Ovary (tissue), 3 donors: ENCODE results near the gene TMEM135.

Source experiments
- POLR2A ChIP-seq: fragments of 450-650 bp; IDR thresholded peaks from one replicate; pipeline ENCODE4 v1.6.1; 2017; ENCODE audit warnings: antibody characterized with exemption, mild to moderate bottlenecking, moderate library complexity
- TF ChIP-seq, protein P1 (sequence below), 3 donors: fragments of 450-650 bp in 2 of 3; fragments of 200-600 bp in 1 of 3; IDR thresholded peaks; one replicate each; pipeline versions ENCODE4 v1.5.1 to v1.8.0; 2016 to 2022; ENCODE audit warnings: antibody characterized with exemption in 3 of 3, mild to moderate bottlenecking in 1 of 3
- donor health status: DM: no; HTN: no; CAD: no.

DNA sequence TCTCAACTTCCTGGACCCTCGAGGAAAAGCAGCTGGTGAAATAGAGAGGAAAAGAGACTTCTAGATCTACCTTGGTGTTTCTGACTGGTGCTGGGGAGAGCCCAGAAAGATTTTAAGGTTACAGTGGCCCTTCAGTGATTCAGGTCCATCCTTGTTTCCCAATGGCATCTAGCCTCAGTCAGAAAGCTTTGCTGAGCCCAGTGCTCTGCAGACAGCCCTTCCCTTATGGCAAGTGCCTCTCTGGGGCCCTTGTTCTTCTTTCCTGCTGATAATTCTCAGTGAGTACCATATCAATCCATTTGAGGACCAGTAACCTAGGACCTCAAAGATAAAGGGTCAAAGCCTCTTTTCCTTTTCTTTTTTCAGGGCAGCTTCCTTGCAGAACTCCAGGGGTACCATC lies 25.1 kb upstream of the TMEM135 start:
- TF ChIP-seq, protein P1, sequence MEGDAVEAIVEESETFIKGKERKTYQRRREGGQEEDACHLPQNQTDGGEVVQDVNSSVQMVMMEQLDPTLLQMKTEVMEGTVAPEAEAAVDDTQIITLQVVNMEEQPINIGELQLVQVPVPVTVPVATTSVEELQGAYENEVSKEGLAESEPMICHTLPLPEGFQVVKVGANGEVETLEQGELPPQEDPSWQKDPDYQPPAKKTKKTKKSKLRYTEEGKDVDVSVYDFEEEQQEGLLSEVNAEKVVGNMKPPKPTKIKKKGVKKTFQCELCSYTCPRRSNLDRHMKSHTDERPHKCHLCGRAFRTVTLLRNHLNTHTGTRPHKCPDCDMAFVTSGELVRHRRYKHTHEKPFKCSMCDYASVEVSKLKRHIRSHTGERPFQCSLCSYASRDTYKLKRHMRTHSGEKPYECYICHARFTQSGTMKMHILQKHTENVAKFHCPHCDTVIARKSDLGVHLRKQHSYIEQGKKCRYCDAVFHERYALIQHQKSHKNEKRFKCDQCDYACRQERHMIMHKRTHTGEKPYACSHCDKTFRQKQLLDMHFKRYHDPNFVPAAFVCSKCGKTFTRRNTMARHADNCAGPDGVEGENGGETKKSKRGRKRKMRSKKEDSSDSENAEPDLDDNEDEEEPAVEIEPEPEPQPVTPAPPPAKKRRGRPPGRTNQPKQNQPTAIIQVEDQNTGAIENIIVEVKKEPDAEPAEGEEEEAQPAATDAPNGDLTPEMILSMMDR (IDR thresholded peaks at IDR 0.05) = no peak
- no peak for TF ChIP-seq POLR2A
